Testis (tissue), 2 donors: Measurements from ENCODE around the gene CORO7.

Experiments
- POLR2A ChIP-seq: fragments of 450-650 bp; IDR thresholded peaks from one replicate; pipeline ENCODE4 v1.6.1; 2017; ENCODE audit warnings: antibody characterized with exemption, mild to moderate bottlenecking, moderate library complexity
- TF ChIP-seq, protein P1 (sequence below), 3 experiments: fragments of 450-650 bp in 2 of 3; fragments of 200-600 bp in 1 of 3; sonication (generic) in 1 of 3; IDR thresholded peaks; one replicate each; pipeline ENCODE4 v1.5.1; 2016 to 2019; ENCODE audit warnings: antibody characterized with exemption in 3 of 3, mild to moderate bottlenecking in 2 of 3, moderate library complexity in 1 of 3

DNA sequence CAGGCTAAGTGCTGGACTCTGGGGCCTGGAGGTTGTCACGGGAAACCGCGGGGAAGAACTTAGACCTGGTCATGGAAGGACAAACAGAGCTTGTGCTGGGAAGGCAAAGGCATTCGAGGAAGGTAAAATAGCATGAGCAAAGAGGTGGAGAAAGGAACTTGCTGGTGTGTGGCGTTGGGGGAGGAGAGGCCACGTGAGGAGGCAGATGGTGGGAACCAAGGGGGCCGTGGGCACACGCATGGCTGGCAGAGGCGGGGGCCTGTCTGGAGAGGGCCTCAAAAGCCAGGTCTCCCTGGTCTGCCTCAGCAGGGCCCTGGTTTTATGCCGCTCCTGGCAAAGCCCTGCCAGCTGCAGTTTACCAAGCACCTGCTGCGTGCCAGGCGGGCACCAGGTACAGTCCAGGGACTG, 15.3 kb downstream of the CORO7 start:
- TF ChIP-seq, protein P1, sequence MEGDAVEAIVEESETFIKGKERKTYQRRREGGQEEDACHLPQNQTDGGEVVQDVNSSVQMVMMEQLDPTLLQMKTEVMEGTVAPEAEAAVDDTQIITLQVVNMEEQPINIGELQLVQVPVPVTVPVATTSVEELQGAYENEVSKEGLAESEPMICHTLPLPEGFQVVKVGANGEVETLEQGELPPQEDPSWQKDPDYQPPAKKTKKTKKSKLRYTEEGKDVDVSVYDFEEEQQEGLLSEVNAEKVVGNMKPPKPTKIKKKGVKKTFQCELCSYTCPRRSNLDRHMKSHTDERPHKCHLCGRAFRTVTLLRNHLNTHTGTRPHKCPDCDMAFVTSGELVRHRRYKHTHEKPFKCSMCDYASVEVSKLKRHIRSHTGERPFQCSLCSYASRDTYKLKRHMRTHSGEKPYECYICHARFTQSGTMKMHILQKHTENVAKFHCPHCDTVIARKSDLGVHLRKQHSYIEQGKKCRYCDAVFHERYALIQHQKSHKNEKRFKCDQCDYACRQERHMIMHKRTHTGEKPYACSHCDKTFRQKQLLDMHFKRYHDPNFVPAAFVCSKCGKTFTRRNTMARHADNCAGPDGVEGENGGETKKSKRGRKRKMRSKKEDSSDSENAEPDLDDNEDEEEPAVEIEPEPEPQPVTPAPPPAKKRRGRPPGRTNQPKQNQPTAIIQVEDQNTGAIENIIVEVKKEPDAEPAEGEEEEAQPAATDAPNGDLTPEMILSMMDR (IDR thresholded peaks at IDR 0.05), result no peak
- no peak for TF ChIP-seq POLR2A
